Hematopoietic multipotent progenitor cell treated with erythropoietin and hydrocortisone succinate and interleukin-3 and kit ligand, for 4 days (in vitro differentiated cells): Measurements from ENCODE around the gene CRYGB.
"Not testable (repeated sequence)": the region's sequence is repeated elsewhere in the genome, so short reads cannot be mapped to it uniquely, and the experiment has no call there.

ENCODE experiments used
- DNase-seq: peaks from one replicate; pipeline ENCODE4 v3.0.0-alpha.2; 2015

The CRYGB gene

DNA sequence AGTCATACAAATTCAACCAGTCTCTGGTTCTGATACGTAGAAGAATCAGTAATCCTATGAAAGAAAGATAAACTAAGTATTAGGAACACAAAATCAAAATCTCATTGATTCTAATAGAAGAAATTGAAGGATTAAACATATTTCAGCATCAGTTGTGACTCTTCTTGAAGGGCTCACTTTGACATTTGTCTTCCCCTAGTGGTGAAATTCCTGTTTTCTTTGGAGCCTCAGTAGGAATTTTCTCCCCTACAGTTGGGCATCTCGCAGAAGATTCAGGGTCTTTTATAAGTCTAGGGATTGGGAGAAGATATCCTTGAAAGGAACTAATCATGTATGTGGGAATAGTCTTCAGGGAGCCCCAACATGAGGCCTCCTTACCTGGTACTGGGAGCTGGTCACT lies 2.8 kb upstream of the CRYGB start:
- no peak for DNase-seq

DNA sequence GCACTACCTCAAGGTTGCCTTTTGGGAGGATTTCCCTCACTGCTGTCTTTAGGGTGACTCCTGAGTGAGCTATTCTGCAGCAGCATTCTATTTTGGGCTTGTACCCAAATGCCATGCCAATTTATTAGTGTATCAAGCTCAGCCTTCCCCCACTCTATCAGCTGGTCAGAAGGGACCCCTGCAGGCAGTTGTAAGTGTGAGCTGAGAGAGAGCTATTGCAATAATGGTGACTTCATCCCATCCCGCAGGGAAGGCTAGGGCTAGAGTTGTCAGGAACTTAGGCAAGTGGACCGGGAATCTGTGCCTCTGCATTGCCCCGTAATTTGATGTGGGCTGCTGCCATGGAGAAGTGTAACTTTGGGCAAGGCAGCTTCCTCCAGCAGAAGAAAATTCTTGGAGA lies 1.8 kb upstream of the CRYGB start:
- DNase-seq = no peak

DNA sequence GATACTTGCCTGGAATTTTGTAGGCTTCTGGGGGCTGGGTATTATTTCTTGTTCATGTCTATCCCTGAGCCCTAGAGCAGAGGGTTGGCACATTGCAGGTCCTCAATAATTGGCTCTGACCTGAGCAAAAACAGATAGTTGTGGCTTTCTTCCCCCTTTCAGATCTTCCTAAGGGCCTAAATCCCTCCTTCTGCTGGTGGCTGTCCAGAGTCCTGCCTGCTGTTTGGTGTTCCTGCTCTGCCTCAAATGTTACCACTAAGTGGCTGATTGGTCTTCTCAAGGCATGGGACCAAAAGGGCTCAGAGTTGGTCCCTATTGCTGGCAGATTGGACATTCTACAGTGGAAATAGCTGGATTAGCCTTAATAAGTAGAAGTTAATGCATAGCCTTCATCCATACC lies 1.1 kb upstream of the CRYGB start:
- DNase-seq = no peak

DNA sequence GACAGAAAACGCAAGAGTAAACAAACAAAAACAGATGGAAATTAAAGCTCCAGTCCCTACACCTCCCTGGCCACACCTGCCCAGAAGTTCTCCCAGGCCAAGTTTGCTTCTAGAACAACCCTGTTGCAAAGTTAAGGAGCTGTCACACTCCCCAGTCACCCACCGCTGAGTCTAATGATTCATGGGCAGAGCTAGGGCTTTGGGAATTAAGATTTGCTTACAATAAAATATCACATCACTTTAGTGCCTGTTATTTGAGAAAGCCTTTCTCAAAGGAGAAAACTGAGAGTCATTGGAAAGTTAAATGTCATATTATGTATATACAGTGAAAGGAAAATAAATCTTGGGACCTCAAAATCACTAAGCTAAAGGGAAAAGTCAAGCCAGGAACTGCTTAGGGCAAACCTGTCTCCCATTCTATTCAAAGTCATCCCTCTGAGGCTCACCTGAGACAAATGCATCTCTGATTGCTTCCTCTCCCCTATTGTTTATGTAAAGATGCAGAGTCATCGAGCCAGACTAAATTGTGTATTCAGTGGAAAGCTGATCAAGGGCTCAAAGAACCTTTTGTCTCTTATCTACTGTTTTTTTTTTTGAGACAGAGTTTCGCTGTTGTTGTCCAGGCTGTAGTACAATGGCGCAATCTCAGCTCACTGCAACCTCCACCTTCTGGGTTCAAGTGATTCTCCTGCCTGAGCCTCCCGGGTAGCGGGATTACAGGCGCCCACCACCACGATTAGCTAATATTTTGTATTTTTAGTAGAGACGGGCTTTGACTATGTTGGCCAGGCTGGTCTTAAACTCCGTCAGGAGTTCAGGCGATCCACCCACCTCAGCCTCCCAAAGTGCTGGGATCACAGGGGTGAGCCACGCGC lies 2.8 kb downstream of the CRYGB start:
- DNase-seq = no peak

DNA sequence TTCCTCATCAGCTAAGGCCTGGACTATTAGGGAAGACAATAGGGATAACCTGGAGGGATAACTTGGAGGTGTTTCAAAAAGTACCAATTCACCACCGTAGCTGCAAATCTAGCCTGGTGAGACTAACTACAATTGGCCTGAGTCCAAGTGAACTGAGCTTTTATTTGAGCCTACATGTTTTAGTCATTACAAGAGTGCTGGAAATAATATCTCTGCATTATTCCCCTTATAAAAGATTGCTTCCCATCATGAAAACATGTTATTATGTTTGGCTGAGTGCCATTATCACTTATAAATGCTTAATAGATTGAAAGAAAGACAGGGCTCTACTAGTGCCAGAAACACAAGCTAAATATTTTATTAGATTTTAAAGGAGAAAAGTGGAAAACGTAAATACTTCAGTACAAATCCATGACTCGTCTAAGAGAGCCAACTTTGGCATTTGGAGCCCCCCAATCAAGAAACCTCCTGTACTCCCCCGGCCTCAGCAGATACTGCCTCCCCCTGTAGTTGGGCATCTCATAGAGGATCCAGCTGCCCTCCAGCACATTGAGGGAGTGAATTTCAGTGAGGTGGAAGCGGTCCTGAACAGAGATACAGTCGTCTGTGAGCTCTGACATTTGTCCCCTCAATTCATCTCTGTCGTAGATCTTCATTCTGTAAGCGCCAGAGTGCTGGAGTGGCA lies 3.6 kb downstream of the CRYGB start:
- no peak for DNase-seq

DNA sequence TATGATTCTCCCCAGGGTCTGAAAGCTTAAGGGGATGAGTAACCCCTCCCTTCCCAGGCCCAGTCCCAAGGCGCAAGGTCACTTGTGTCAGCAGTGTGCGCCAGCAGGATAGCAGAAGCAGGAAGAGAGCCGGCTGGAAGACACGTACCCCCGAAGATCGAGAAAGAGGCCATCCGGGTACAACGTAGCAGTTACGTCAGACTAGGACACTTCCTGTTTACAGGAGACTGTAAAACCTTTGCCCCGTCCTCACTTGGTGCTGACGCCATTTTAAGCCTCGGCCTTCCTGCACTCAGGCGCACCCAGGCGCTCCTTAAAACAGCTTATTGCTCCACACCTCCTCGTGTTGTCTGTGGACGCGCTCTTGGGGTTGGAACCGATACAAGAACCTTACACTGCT lies 6.5 kb downstream of the CRYGB start:
- DNase-seq = no peak

DNA sequence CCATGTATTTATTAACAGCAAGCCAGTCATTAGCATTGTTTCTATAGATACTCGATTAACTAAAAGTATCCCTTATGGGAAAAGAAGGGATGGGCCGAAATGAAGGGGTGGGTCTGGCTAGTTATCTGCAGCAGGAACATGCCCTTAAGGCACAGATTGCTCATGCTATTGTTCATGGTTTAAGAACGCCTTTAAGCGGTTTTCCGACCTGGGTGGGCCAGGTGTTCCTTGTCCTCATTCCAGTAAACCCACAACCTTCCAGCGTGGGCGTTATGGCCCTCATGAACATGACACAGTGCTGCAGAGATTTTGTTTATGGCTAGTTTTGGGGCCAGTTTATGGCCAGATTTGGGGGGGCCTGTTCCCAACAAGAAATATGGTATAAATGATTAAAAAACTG lies 7.6 kb downstream of the CRYGB start:
- not testable (repeated sequence) for DNase-seq

DNA sequence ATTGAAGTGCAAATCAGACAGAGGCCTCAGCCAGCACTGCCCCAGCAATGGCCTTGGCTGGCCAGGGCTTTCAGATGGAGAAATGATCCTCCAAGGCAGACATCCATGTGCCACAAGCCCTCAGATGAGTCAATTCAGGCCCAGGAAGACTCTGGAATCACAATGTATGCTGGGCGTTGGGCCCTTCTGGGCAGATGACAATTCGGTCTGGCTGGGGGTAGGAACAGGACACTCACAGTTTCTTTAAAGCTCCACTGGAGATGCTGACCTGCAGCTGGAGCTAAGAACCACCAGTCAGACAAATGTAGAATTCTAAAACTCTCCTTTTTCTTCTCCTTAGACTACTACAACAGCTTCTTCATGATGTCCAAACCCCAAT lies 9.3 kb downstream of the CRYGB start:
- DNase-seq = no peak

DNA sequence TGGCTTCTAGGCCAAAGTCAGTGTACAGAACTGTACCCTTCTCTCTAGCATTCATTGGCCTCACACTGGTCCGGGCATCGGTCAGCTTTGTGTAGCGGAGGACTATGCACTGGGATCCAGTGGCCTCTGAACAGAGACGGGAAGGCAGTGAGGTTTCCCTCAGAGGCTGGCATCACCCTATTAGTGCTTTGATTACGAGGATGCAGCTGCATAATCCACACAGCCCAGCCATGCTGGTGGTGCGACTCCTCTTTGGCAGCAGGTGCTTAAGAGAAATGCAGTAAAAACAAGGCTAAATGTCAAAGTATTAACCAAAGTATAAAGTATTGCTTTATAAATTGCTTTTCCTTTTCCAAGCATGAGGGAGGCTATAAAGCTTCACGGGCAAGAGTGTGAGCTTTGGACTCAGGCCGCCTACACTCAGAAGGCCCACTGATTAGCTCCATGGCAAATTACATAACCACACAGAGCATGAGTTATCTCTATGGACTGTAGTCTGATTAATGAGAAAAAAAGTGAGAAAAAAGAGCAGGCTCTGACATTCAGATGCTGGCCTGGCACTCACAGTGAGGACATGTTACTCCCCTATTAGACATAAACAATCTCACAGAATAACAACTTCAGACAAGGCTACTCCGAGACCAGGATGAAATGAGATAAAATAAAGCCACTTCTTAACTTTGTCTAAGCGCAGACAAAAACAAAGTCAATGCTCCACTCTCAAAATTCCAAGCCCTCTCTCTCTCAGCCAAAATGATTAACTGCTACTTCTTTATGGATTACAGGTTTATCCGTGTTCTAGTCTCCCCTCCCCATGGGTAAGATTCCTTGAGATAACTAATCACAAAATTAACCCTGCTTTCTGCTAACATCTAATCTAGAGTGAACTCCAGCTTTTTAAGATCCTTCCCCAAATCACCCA lies 9.9 kb downstream of the CRYGB start:
- no peak for DNase-seq

DNA sequence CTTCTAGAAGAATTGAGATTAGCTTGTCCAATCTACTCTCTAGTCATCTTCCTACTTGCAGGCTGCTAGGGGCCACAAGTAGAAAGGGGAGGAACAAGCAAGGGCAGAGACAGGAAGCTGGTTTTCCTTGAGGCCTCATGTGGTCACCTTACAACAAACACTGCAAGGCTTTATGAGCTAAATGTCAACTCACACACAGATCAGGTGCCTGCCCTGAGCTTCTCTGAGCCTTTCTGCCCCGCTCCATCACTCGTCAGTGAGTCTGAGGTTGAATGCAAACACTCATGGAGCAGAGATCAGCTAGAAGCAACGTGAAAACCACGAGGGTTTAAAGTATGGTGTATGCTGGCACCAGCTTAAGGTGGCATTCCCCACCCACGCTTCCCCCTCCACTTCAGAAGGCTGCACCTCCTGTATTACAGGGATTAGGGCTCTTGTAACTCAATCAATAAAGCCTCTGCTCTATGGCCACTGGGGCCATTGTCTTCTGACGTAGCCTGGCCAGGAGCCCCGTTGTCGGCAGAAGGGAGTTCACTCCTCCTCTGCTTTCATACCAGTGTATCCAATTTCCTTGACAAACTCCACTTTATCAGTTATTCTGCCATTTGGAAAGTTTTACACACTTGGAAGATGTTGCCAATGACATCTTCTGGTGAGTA lies 10.9 kb downstream of the CRYGB start:
- peak; percentile 66 for DNase-seq

DNA sequence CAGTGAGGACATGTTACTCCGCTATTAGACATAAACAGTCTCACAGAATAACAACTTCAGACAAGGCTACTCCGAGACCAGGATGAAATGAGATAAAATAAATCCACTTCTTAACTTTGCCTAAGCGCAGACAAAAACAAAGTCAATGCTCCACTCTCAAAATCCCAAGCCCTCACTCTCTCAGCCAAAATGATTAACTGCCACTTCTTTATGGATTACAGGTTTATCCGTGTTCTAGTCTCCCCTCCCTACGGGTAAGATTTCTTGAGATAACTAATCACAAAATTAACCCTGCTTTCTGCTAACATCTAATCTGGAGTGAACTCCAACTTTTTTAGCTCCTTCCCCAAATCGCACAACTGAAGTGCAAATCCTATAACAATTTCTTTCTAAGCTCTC lies 15.2 kb downstream of the CRYGB start:
- no peak for DNase-seq

DNA sequence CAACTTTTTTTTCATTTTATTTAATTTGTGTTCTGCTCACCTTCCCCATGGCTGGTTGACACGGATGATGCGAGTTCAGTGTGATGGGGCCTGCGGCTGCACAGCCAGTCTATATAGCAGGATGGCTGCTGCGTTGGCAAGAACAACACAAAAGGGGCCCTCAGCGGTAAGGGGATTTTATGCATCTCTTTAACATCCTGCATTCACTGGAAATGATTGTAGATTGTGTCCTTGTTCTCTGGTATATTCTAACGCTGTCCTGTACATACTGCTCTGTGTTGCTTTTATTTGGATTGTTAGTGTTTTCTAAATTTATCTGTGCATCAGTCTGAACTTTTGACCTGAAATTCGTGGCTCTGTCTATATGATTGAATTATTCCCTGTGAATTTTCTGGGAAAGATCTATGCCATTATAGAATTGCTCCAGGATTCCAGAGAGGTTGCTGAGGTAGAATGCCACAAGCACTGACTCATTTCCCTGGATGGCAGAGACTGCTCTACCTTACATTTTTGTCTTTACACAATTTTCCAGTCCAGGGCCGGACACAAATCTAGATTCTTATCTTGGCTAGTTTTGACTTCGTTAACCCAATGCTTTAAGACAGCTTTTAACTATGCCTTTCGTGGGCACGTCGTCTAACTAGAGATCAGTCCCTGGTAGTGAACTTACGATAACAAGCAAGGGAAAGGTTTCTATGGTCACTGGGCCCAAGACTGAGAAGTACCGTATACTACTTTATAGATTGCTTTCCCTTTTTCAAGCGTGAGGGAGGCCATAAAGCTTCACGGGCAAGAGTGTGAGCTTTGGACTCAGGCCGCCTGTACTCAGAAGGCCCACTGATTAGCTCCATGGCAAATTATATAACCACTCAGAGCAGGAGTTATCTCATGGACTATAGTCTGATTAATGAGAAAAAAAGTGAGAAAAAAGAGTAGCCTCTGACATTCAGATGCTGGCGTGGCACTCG lies 15.9 kb downstream of the CRYGB start, which contains the start of gene CRYGC:
Gene CRYGC, minus strand, starts transcription at position 85 of the 968 bp plus-strand sequence. Its CDS starts 36 bp downstream, at position 49.
- no peak for DNase-seq

DNA sequence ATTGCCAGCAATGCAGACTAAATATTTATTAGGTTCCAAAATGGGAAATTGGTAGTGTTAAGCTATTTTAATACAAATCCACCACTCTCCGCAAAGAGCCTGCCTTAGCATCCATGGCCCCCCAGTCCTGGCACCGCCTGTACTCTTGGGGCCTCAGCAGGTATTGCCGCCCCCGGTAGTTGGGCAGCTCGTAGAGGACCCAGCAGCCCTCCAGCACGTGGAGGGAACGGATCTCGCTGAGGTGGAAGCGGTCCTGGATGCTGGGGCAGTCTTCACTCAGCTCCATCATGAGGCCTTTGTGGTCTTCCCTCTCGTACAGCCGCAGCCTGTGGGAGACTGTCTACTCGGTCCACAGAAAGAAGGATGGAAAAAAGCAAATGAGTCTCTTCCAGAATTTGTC lies 17.8 kb downstream of the CRYGB start:
- DNase-seq = no peak

DNA sequence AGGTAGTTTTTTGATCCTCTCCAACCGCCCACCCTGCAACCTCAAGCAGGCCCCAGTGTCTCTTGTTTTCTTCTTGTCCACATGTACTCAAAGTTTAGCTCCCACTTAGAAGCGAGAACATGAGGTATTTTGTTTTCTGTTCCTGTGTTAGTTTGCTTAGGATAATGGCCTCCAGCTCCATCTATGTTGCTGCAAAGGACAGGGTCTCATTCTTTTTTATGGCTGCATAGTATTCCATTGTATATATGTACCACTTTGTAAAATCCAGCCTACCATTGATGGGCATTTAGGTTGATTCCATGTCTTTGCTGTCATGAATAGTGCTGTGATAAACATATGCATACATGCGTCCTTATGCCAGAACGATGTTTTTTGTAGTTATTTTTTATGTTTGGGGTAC lies 18.9 kb downstream of the CRYGB start:
- DNase-seq = no peak

DNA sequence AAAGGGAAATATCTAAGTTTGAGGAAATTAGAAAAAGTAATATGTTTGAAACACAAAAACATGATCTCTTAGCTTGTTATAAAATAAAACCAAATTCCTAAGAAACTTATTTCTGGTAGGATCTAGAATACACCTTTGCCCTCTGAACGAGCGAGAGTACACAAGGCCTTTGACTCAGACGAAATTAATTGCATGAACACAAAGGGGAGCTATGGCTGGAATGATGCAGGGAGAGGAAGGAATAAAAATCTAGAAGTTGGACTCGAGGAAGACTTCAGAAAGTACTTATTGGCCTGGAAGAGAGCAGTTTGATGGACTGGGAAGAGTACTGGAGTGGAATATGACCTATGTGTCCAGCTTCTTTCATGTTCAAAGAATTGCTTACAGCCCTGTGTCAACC lies 20.7 kb downstream of the CRYGB start:
- no peak for DNase-seq

DNA sequence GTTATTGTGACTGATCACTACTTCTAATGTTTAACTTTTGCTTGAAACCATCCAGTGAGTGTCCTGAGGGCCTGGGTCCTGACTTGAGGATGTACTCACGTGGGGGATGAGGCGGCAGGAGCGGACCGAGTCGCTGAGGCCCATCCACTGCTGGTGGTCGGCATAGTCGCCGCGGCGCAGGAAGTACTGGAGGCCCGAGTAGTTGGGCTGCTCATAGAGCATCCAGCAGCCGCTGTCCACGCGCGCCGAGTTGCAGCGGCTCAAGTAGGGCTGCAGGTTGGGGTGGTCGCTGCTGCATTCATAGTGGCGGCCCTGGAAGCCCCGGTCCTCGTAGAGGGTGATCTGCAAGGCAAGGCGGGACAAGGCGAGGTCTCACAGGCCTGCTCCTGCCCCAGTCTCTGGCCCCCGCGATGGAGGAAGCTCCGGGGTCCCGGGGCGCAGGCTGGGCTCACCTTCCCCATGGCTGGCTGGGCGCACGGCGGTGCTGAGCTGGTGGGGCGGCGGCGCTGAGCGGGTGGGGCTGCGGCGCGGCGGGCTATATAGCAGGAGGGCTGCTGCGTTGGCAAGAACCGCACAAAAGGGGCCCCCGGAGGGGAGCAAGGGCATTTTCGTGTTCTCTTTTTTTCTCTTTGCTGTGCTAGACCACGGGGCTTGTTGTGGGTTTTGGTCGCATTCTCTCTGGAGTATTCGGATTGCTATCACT lies 21.8 kb downstream of the CRYGB start, which contains the start of gene CRYGD:
Gene CRYGD, minus strand, starts transcription at position 512 of the 703 bp plus-strand sequence. Its CDS starts 51 bp downstream, at position 461.
- peak; percentile 65 for DNase-seq

DNA sequence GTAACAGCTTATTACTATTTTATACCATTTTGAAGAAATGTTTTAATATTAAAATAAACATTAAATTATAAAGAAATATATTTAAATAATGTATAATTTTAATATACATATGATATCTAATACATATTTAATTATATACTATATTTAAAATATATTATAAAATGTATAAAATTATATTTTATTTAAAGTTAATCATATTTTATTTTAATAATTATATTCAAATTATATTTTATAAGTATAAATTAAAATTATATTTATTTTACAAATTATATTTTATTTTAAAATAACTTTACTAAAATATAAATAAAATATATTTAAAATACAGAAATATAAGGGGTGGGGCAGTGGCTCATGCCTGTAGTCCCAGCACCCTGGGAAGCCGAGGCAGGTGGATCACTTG lies 23.7 kb downstream of the CRYGB start:
- DNase-seq = no peak

DNA sequence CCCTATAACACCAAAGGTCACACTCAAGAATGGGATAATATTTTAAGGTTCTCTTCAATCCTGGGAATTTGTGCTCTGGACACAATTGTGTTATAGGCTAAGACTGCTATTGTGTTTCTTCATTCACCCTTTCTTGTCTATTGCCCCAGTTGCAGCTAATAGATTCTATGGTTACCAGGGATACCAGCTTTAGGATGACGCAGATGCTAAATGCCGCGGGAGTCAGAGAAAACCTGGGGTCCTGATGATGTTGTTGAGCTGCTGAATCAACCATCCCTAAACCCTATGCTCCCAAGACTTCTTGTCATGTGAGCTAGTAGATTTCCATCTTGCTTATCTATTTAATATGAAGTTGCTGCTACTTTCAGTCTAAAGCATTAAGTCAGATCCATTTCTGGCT lies 27.0 kb downstream of the CRYGB start:
- no peak for DNase-seq

DNA sequence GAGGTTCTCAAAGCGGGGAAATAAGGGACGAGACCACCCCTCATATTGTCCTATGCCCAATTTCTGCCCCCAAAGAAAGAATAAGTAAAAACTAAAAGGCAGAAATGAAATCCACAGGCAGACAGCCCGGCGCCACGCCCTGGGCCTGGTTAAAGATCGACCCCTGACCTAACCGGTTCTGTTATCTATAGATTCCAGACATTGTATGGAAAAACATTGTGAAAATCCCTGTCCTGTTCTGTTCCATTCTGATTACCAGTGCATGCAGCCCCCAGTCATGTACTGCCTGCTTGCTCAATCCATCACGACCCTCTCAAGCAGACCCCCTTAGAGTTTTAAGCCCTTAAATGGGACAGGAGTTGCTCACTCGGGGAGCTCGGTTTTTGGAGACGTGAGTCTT lies 28.6 kb downstream of the CRYGB start:
- not testable (repeated sequence) for DNase-seq

DNA sequence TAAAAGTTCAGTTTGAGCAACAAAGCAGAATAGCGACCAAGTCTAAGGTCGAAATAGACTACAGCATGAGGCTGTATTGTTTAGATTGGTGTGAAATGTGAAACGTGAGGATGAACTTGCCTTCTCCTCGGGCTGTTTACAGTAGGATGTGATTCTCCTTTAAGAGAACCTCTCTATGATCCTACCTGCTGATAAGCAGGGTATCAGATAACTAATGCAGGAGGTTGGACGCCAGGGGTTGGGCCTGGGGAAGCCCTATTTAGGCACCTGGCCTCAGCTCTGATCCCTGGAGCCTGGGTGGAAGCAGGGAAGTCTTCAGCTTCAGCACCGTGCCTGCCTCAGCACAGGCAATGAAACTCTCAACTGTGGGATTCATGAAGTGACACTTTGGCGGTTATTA lies 33.0 kb downstream of the CRYGB start:
- DNase-seq = no peak

DNA sequence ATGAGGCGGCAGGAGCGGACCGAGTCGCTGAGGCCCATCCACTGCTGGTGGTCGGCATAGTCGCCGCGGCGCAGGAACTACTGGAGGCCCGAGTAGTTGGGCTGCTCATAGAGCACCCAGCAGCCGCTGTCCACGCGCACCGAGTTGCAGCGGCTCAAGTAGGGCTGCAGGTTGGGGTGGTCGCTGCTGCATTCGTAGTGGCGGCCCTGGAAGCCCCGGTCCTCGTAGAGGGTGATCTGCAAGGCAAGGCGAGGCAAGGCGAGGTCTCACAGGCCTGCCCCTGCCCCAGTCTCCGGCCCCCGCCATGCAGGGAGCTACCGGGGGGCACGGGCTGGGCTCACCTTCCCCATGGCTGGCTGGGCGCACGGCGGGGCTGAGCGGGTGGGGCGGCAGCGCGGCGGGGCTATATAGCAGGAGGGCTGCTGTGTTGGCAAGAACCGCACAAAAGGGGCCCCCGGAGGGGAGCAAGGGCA lies 33.6 kb downstream of the CRYGB start:
- DNase-seq = not testable (repeated sequence)
